Measurements from ENCODE around the gene ZNF614. TPM values are rescaled to one million over a fixed set of nuclear protein-coding genes. Genes with fewer than 3 reads are reported as not detected.

Gene ZNF614
- polyA plus RNA-seq, result 5.9 to 6.2 TPM (median 6.1 TPM) in 3 replicates
- polyA plus RNA-seq (2011; ENCODE audit: low read depth), result 3.5 TPM
- polyA plus RNA-seq (2011; cell fraction: cytosol; rRNA removed), result 3.4 and 6.4 TPM in 2 replicates
- 7.9 and 9.2 TPM in 2 replicates for polyA plus RNA-seq (2011; cell fraction: nucleus; rRNA removed)
- 4.2 and 4.9 TPM in 2 replicates for polyA plus RNA-seq (2012; ENCODE audit: low replicate concordance)
- polyA minus RNA-seq, result 0.92 to 8.3 TPM (median 3.2 TPM) in 3 replicates
- 5.0 TPM for polyA minus RNA-seq (2011; cell fraction: cytosol; rRNA and poly(A)+ RNA removed)
- polyA minus RNA-seq (2011; cell fraction: nucleus; rRNA and poly(A)+ RNA removed), result 5.7 and 14.1 TPM in 2 replicates

GRCh38 chr19:52028027-52028779, at the start of gene ZNF614:
Gene ZNF614 (minus strand): TSS chr19:52028379. CDS start chr19:52025745, 2,634 bp downstream.
- no peak for TF ChIP-seq CTCF (optimal IDR thresholded peaks at IDR 0.05 in 1 of 3, IDR thresholded peaks at IDR 0.05 in 1 of 3, conservative IDR thresholded peaks at IDR 0.05 in 1 of 3; ENCODE audit: extremely low read depth in 1 of 3, insufficient read depth in 2 of 3, low read length in 3 of 3)
- TF ChIP-seq EZH2 (IDR thresholded peaks at IDR 0.05; ENCODE audit: low read length), result no peak
- H3K79me2 ChIP-seq (ENCODE audit: control insufficient read depth, insufficient read depth, low read length), result peaks cover 18% of the 10 kb centered on the region
- H3K4me3 ChIP-seq (ENCODE audit: control insufficient read depth in 2 of 3, extremely low read depth in 1 of 3, insufficient read depth in 2 of 3, low read depth in 1 of 3, low read length in 3 of 3), result peak within 1 kb of the TSS; percentile 65 to 98 (median 98)
- peak within 1 kb of the TSS; percentile 100 for H2AFZ ChIP-seq (ENCODE audit: control insufficient read depth, low read length)
- no peaks in the 10 kb centered on the region for H4K20me1 ChIP-seq (ENCODE audit: control insufficient read depth, extremely low read depth, insufficient read depth, low read length)
- no peaks in the 10 kb centered on the region for H3K27me3 ChIP-seq (ENCODE audit: control insufficient read depth, extremely low read depth, insufficient read depth, low read length)
- dilution Hi-C loops (cut with MboI; ENCODE audit: extremely low pct_ligation_motif_present, low sequenced_read_pairs), result no loop called here
- no peaks in the 10 kb centered on the region for H3K9me1 ChIP-seq (ENCODE audit: control insufficient read depth, extremely low read depth, insufficient read depth, low read length)
- peak within 1 kb of the TSS; percentile 93 for H3K4me2 ChIP-seq (ENCODE audit: control insufficient read depth, extremely low read depth, insufficient read depth, low read depth, low read length)
- DNase-seq (ENCODE audit: low read depth, low spot score), result peak; percentile 26
- H3K4me1 ChIP-seq (ENCODE audit: control insufficient read depth, extremely low read depth, insufficient read depth, low read length), result peaks cover 8% of the 10 kb centered on the region
- peaks cover 6% of the 10 kb centered on the region for H3K9me3 ChIP-seq (ENCODE audit: control insufficient read depth, low read depth, low read length)
- peaks cover 7 to 18% of the 10 kb centered on the region in 2 experiments for H3K36me3 ChIP-seq (ENCODE audit: control insufficient read depth in 2 of 2, extremely low read depth in 1 of 2, insufficient read depth in 2 of 2, low read length in 2 of 2)
- peak within 1 kb of the TSS; percentile 94 for H3K27ac ChIP-seq (ENCODE audit: control insufficient read depth, insufficient read depth, low read length)
- H3K9ac ChIP-seq (ENCODE audit: control insufficient read depth, extremely low read depth, insufficient read depth, low read length), result peak within 1 kb of the TSS; percentile 99
- no peak for FAIRE-seq

DNA sequence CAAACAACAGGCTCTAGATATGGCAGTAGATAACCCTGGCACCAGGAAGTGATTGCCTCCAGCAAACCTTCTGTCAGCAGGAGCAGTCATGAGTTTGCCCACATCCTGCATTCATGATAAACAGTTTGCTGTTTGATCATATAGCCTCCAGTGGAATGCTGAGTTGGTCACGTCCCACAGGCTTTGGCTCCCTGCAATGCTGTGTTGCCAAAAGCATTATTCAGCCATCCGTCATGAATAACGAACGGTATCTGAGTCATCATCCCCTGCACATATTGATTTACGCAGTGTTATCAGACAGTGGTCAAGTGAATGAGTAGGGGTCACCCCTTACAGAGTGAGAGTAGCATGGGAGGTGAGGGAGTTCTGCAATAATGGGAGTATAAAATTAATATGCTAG, 42.3 kb upstream of the ZNF614 start:
- FAIRE-seq (no peak), DNase-seq (ENCODE audit: low read depth, low spot score) (peak; percentile 40)
- peaks cover 4% of the 10 kb centered on the region for H3K79me2 ChIP-seq (ENCODE audit: control insufficient read depth, insufficient read depth, low read length)
- no peaks in the 10 kb centered on the region for H3K9me1 ChIP-seq (ENCODE audit: control insufficient read depth, extremely low read depth, insufficient read depth, low read length)
- no peaks in the 10 kb centered on the region for H3K27me3 ChIP-seq (ENCODE audit: control insufficient read depth, extremely low read depth, insufficient read depth, low read length)
- peaks cover 47% of the 10 kb centered on the region for H3K9me3 ChIP-seq (ENCODE audit: control insufficient read depth, low read depth, low read length)
- H3K27ac ChIP-seq (ENCODE audit: control insufficient read depth, insufficient read depth, low read length), result no peak overlapping the region
- no peaks in the 10 kb centered on the region for H3K4me1 ChIP-seq (ENCODE audit: control insufficient read depth, extremely low read depth, insufficient read depth, low read length)
- no peak overlapping the region for H2AFZ ChIP-seq (ENCODE audit: control insufficient read depth, low read length)
- H4K20me1 ChIP-seq (ENCODE audit: control insufficient read depth, extremely low read depth, insufficient read depth, low read length), result no peaks in the 10 kb centered on the region
- peaks cover 16 to 25% of the 10 kb centered on the region in 2 experiments for H3K36me3 ChIP-seq (ENCODE audit: control insufficient read depth in 2 of 2, extremely low read depth in 1 of 2, insufficient read depth in 2 of 2, low read length in 2 of 2)
- TF ChIP-seq EZH2 (IDR thresholded peaks at IDR 0.05; ENCODE audit: low read length) (no peak), CTCF (optimal IDR thresholded peaks at IDR 0.05 in 1 of 3, IDR thresholded peaks at IDR 0.05 in 1 of 3, conservative IDR thresholded peaks at IDR 0.05 in 1 of 3; ENCODE audit: extremely low read depth in 1 of 3, insufficient read depth in 2 of 3, low read length in 3 of 3) (no peak)
- no peak overlapping the region for H3K9ac ChIP-seq (ENCODE audit: control insufficient read depth, extremely low read depth, insufficient read depth, low read length)
- H3K4me3 ChIP-seq (ENCODE audit: control insufficient read depth in 2 of 3, extremely low read depth in 1 of 3, insufficient read depth in 2 of 3, low read depth in 1 of 3, low read length in 3 of 3), result no peak overlapping the region
- H3K4me2 ChIP-seq (ENCODE audit: control insufficient read depth, extremely low read depth, insufficient read depth, low read depth, low read length), result no peak overlapping the region
- dilution Hi-C loops (cut with MboI; ENCODE audit: extremely low pct_ligation_motif_present, low sequenced_read_pairs), result no loop called here

Data from keratinocyte (primary cell).